ENCODE results near the gene MAX.
"Not testable (repeated sequence)": the region's sequence is repeated elsewhere in the genome, so short reads cannot be mapped to it uniquely, and the experiment has no call there.

The MAX gene

GRCh38 chr14:65104791-65105190 is 2.5 kb upstream of the MAX start:
- DNase-seq (ENCODE audit: low read depth): no peak

GRCh38 chr14:65103150-65103760 is 938 bp upstream of the MAX start:
- DNase-seq (ENCODE audit: low read depth): no peak

GRCh38 chr14:65101631-65102440 is 481 bp downstream of the MAX start:
- DNase-seq (ENCODE audit: low read depth): peak; percentile 19

GRCh38 chr14:65100922-65101541 is 1.3 kb downstream of the MAX start:
- DNase-seq (ENCODE audit: low read depth): no peak

GRCh38 chr14:65098586-65098985 is 3.7 kb downstream of the MAX start:
- DNase-seq (ENCODE audit: low read depth): no peak

- DNase-seq (ENCODE audit: low read depth): no peak
Measured at GRCh38 chr14:65096323-65097089, 5.8 kb downstream of the MAX start.

GRCh38 chr14:65095633-65096205 is 6.6 kb downstream of the MAX start:
- DNase-seq (ENCODE audit: low read depth): no peak

GRCh38 chr14:65092349-65092748 is 10.0 kb downstream of the MAX start:
- DNase-seq (ENCODE audit: low read depth): no peak

GRCh38 chr14:65087835-65088234 is 14.5 kb downstream of the MAX start:
- not testable (repeated sequence) for DNase-seq (ENCODE audit: low read depth)

- DNase-seq (ENCODE audit: low read depth): not testable (repeated sequence)
Measured at GRCh38 chr14:65086686-65087085, 15.6 kb downstream of the MAX start.

- DNase-seq (ENCODE audit: low read depth): no peak
Measured at GRCh38 chr14:65084554-65085505, 17.5 kb downstream of the MAX start.

GRCh38 chr14:65082930-65083329 is 19.4 kb downstream of the MAX start:
- no peak for DNase-seq (ENCODE audit: low read depth)

- DNase-seq (ENCODE audit: low read depth): no peak
Measured at GRCh38 chr14:65080960-65081747, 21.2 kb downstream of the MAX start.

GRCh38 chr14:65079768-65080167 is 22.5 kb downstream of the MAX start:
- DNase-seq (ENCODE audit: low read depth): no peak

- no peak for DNase-seq (ENCODE audit: low read depth)
Measured at GRCh38 chr14:65079201-65079600, 23.1 kb downstream of the MAX start.

GRCh38 chr14:65077318-65077717 is 25.0 kb downstream of the MAX start:
- no peak for DNase-seq (ENCODE audit: low read depth)

GRCh38 chr14:65075628-65076325 is 26.5 kb downstream of the MAX start:
- DNase-seq (ENCODE audit: low read depth): no peak

- DNase-seq (ENCODE audit: low read depth): no peak
Measured at GRCh38 chr14:65074449-65075150, 27.7 kb downstream of the MAX start.
